ENCODE data around the gene PPP2R5C.

DNA sequence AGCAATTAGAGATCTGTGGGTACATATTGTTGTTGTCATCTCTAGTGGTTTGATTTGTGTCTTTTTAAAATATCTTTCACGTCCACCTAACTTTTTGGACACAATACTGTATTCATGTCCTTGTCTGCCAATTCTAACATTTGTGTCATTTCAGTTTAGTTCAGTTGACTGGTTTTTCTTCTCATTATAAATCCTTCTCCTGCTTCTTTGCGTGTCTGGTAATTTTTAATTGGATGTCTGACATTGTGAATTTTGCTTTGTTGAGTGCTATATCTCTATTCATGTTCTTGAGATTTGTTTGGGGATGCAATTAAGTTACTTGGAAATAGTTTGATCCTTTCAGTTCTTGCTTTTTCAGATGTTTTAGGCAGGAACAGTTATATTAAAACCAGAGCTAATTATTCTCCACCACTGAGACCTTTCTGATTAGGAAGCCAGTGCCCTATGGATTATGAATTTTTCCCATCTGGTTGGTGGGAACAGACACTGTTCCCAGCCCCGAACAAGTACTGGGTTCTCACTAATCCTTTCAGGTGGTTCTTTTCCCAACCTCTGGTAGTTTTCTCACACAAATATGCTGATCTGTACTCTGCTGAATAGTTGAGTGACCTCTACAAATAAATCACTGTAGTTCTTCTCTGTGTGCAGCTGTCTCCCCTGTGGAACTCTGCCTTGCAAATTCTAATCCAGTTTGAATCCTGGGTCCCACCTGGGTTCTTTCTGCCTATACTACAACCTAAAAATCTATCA lies 111.7 kb downstream of the PPP2R5C start:
- no peak for TF ChIP-seq BACH2 (CRISPR knock-in tag; IDR thresholded peaks at IDR 0.05; ENCODE audit: borderline replicate concordance)
- TF ChIP-seq ZC3H10 (CRISPR knock-in tag; IDR thresholded peaks at IDR 0.05): no peak

All from SK-N-SH treated with all-trans-retinoic acid at 6 μM for 48 hours (cell line).